ENCODE measurements around the gene SULT1E1.

SULT1E1 gene, protein sequence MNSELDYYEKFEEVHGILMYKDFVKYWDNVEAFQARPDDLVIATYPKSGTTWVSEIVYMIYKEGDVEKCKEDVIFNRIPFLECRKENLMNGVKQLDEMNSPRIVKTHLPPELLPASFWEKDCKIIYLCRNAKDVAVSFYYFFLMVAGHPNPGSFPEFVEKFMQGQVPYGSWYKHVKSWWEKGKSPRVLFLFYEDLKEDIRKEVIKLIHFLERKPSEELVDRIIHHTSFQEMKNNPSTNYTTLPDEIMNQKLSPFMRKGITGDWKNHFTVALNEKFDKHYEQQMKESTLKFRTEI

DNA sequence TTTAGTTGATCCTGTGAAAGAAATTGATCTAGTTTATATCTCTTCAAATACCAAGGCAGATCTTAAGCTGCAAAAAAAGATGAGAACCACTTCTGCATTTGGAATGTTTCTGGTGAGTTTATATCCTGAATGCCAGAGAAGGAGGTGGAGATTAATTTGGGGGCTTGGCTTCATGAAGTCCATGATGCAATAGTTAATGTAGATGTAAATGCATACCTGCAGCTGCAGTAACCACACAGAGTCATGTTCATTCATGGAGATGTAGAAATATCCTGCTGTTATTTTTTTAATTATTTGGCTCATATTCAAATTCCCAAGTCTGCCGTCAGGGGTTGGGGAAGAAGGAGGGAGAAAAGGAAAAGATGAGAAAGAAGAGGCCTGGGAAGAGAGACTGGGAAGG lies at the start of gene SULT1E1:
Gene SULT1E1 (minus strand): TSS at position 94 of the 400 bp plus-strand sequence. CDS start 2,501 bp downstream, outside the sequence.
- DNase-seq, result no peak

DNA sequence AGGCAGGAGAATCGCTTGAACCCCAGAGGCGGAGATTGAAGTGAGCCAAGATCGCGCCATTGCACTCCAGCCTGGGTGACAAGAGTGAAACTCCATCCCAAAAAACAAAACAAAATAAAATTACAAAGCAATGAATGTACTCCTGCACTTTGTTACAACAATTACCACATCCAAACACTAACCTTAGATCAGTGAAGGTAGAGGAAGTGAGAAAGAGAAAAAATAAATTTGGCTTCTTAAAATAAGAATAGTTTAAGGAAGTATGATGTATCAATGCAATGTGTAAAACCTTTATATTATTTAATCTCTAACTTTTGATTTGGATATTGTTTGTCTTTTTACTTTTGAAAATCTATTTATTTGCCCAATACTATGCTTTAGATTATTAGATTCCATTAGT lies 49.2 kb upstream of the SULT1E1 start:
- no peak for DNase-seq

DNA sequence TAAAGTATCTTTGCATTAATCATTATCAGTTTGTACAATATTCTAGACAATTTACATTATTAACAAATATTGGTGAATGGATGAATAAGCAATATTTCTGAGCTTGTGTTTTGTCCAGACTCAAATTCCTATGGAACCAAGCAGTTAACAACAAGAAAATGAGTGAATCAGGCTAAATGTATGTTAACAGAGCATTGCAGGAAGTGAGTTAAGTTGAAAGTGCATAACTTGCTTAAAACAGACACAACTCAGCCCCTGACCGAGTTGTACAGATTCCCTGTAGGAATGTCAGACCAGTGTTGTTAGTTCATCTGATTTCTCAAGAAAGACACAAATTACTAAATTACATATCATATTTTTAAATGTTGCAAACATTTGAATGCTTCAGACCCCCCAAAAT lies 47.2 kb upstream of the SULT1E1 start:
- no peak for DNase-seq

DNA sequence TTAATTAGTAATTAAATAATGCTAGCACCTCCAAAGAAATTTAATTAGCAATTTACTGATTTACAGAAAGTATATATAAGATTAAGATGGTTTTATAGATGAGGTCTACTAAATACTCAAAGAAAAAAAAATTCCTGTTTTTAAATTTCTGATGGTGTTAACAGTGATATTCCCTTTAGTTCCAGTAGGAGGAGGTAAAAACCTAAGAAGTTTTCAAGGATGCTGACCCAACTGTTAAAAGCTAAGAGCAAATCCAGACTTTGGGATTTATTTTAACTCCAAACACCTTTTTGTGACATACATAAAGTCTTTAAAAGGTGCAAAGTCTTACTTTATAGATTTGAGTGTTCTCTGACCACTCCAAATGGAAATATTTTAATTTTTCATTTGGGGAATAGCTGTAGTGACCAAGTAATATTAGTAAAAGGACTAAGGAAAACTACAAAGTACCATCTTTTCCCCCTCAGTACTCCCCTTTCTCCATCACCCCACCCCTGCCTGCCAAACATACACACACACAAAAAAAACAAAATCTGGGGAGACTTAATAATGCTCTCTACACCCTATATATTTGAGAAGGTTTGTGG lies 36.7 kb upstream of the SULT1E1 start:
- DNase-seq, result peak; percentile 5

DNA sequence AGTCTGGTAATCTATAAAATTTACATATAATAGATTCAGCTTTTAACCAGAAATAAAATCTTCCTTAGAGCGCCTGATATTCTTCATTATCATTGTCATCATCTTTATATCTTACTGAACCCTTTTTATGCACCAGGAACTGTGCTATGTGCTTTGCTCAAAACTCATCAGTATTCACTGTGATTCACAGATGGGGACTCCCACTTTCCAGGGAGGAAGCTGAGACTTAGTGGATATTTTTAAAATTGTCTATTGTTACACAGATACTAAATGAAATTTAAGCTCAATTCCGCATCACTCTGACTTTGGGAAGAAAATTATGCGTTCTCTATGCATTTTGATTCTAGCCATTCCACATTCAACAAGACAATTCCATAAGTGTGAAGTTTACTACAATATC lies 34.8 kb upstream of the SULT1E1 start:
- no peak for DNase-seq

DNA sequence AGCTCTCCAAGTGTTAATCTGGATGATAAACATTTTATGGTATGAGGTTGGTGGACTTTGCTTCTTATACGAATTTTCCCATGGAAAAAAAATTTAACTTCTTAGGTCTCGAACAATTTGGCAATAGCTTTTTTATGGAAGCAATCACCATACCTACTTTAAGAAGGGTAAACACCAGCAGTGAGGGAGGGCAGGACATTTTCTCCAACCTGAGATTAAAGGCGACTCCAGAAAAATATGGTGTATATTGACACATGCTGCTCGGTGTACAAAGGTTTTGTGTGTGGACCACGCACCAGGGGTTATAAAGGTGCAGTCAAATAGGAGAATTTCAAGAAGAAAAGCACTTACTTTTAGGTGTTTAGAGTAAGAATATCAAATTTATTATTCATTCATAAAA lies 34.2 kb upstream of the SULT1E1 start:
- DNase-seq, result no peak

DNA sequence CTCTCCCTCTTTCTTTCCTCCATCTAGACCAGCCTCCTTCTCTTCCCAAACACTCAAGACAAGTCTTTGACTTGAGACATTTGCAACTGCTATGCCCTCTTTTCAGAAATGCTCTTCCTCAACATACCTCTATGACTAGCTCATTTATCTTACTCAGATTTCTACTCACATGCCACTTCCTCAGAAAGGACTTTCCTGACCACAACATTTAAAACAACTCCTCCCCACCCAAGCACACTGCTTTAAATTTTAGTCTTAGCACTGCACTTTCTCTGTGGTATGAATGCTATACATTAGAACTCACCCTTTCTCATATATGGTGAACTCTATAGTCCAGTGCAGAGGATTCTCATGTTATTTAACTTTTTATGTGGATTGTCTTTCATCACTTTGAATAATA lies 28.4 kb upstream of the SULT1E1 start:
- DNase-seq, result no peak

DNA sequence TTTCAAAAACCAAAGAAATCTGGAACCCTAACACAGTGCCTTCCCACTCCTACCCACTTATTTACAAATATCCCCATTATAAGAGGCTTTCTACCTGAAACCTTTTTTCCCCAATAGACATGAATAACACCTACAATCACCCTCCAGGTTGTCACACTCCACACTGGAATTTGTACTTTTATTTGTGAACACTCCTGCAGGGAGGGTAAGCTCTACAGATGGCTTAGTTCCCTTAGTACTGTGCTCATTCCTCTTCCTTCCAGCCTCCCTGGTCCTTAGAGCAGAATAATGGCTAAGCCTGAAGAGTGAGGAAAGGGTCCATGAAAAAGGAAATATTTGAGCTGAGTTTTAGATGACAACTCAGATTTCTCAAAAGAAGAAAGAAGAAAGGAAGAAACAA lies 22.2 kb upstream of the SULT1E1 start:
- no peak for DNase-seq

DNA sequence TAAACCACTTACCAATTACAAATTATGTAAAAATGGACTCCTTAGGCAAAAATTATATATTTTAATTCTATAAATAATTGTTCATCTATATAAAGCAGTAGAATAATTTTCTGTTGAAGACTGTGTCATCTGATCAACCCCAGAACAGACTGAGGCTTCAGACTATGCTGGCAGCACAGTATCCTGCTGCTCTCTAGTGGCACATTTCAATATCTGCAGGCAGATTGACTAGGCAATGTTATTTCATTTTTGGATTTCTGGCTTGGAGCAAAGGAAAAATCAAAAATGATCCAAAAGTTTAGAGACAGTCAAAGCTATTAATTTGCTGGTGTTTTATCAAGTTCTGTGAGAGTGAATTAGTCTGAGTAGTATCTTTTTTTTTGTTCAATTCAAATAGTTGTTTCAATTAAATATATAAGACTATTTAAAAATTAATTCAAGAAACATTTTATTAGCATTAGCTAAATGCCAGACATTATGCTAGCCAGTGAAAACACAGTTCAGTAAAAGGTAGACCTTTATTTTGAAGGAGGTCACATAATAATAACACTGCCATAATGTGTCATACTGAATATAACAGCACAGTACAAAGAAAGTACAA lies 21.3 kb upstream of the SULT1E1 start:
- peak; percentile 12 for DNase-seq

DNA sequence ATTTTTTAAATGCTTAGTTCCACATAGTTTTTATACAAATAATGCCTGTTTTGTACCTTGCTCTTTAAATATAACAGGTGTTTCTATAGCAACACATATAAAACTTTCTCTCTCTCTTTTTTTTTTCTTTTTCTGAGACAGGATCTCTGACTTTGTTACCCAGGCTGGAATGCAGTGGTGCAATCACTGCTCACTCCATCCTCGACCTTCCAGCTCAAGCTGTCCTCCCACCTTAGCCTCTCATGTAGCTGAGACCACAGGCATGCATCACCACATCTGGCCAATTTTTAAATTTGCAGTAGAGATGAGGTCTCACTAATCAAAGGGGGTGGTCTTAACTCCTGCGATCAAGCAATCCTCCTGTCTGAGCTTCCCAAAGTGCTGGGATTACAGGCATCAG lies 18.3 kb upstream of the SULT1E1 start:
- DNase-seq, result no peak

DNA sequence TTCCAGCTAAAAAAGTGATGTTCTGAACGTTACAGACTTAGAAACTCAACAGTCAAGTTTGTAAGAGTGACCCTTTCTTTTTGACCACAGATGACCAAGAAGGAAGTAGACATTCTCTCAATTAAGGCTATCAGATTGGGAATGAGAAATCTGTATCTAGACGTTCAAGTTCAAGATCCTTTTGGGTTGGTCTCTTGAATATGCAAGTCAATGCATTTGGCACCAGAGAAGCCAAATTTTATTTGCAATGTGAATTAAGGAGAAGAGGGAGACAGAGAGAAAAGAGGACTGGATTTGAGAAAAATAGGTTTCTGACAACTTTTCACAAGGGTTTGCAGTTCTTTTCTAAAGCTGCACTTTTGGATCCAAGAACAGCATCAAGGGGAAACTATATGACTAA lies 17.5 kb upstream of the SULT1E1 start:
- no peak for DNase-seq

DNA sequence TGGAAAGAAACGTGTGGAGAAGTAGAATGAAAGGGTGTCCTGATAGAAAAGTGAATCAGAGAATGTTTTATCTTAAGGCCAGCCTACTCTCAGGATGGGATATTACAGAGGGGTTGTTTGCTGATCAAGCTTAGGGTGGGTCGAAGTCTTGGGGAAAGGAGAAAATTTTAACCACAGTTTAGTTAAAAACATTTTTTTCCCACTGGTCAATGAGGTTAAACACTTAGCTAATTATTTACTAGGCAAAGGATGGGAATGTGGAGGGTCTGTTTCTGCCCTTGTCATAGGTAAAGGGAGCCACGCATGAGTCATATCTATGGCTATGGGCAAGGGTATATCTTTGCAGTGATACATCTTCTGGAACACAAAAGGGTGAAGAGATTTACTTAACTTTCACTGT lies 16.1 kb upstream of the SULT1E1 start:
- no peak for DNase-seq

DNA sequence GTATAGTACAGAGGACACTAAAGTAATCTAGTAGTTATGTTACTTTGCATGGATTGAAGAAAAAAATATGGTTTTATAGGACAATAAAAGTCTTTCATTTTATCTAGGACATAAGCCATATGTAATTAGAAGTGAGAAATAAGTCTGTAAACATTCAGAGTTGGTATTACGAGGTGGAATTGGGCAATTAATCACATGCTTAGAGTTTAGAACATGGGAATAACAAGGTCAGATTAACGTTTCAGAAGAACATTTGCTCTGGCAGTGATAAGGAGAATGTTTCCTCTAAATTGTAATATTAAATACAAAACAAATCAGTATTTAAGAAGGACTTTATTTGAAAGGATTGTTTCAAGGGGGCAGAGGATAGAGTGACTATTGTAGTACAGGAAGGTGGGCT lies 15.6 kb upstream of the SULT1E1 start:
- DNase-seq, result no peak

DNA sequence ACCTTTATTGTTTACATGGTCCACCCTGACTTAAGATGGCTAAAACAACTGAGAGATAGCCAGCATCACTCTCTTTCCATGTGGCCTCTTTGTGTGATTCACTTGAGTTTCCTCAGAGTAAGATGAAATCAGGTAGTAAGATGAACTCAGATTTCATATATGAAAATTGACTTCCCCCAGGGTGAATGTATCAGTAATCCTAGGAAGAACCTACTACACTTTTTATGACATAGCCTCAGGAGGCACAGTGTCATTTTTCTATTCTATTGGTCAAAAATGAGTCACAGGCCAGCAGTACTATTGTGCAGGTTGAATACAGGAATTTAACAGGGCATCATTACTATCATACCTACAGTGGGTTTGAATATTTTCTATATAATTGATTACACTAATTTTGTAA lies 14.6 kb upstream of the SULT1E1 start:
- DNase-seq, result no peak

DNA sequence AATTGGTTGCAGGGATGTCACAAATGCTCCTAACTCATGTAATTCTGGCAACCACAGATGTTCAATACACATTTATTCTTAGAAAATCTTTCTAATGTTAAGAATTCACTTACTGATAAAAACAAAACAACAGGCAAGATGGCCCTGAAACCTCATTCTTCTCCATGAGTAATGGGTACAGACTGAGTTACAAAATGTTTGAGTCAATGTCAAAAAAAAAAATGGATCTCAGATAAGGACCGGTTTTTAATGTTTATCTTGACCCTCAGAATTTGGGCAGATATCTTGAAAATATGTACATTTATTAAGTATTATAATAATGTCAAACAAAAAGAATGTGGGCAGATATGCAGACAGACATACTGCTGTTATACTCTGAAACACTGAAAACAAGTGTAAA lies 1.8 kb upstream of the SULT1E1 start:
- DNase-seq, result no peak

DNA sequence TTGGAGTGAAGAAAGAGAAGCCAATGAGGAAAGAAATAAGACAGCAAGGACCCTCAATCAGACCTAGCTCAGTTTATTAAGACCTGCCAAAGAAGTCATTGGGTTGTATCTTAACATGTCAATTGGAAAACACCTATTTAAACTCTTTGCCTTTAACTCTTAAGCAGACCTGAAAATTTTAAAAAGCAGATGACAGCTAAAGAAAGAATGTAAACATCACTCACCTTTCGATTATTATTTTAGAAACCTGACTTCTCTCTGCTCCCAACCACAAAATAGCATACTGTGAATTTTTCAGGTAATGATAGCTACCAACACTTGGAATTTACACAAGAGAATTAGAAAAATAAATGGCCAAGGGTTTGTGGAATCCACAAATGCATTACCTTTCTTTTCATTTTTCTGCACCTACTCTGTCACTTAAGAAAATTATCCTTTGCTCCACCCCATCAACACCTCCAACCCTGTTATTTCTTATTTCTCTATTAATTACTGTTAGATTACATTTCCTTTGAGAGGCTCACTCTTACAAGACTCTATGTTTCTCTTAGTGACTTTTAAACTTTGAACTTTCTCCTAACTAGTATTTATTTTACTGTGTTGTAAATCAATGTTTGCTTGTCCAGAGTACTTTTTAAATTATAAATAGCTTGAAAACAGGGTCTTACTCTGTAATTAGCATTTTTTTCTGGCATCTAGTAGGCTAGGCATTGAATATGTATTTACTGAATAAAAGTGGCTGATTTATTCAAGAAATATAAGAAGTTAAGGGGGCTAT lies 765 bp upstream of the SULT1E1 start:
- no peak for DNase-seq

DNA sequence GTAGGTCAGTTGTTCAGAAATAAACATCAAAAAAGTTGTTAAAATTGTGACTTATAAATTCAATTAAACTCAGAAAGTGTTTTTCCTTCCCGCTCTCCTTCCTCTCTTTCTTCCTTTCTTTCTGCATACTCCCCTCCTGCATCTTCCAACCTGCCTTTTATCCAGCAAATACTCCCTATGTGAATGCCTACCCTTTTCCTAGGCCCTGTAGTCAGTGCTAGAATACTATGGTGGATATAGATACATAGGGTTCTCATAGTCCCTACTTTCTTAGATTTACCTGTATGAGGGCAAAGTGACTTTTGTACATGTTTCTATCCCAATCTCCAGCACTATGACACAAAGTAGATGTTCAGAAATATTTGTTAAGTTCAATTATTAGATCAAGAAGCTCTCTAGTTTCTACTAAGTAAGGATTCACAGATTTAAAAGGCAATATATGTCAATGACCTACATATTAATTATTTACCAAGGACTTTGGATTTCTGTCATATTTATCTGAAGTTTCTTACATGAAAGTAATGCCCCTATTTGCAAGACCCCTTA lies 732 bp downstream of the SULT1E1 start:
- DNase-seq, result no peak

DNA sequence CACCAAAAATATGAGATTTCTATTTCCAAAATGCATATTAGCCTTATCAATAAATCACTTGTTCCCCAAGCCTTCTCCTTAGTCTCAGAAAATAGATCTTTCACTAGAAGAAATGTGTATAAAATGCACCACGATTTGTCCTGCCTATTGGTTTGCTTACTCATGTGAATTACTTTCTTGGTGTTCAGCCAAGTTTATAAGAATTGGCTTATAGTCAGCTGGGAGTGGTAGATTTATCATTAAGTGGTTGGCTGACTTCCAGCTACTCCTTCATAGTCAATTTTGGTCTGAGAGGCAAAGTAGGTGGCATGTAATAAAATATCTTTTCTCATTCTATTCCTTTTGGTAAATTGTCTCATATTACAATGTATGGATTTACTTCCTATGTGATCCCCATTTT lies 1.3 kb downstream of the SULT1E1 start:
- DNase-seq, result no peak

DNA sequence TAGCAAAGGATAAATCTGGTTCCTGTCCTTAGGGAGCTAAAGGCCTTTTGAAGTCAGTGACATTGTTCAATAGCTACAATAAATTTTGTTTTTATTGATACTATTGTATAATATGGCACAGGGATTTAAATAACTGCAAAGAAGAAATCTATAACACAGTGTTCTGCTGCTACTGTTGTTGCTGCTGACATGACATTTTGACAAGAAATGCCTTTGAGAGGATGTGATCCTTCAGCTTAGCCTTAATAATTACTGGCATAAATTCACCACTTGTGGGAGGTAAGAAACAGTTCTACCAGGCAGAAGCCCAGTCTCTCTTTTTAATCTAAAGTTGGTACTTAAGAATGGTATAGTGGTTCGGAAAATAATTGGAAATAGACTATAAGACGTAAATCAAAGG lies 4.1 kb downstream of the SULT1E1 start:
- no peak for DNase-seq

DNA sequence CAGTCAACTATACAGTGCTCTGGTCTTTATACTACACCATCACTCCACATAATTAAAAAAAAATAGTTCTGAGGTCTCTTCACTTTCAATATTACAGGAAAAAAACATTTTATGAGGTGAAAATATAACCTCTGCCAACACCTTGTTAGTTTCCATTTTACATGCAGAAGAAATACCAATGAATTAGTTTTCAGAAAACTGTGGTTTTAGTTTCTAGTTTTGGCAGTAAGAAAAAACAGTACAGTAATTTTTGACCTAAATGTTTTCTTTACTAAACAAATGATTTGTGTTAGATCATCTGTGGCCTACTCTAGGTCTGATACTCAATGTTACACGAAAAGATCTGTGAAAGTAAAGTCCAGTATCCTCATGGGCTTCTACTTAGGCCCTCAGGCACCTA lies 10.0 kb downstream of the SULT1E1 start:
- DNase-seq, result no peak

DNA sequence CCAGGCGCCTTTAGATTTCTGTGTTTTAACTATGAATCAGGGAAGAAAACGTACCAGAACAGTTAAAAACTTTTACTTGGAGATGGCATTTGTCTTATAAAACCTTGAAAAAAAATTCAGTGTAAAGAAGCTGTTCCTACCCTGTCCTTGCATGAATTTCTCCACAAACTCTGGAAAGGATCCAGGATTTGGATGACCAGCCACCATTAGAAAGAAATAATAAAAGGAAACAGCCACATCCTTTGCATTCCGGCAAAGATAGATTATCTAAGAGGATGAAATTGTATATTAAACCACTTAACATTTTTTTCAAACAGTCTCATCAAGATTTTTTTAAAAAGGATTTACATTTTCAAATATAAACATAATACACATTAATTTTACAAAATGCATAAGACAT lies 10.6 kb downstream of the SULT1E1 start:
- no peak for DNase-seq

DNA sequence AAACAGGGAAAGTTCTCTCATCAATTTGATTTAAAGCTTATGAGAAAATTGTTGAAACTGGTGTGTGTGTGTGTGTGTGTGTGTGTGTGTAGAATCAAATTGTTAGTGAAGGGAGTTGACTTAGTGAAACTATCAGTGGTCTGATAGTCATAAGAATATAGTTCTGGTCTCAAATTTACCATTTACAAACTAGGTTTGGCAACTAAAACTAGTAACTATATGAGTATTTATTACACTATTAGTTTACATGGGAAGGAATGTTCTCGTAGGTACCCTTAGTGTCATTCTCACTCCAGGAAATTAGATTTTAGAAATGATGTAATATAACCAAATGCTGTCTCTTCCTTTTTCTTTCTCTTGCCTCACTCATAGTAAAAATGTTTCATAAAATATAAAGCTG lies 11.9 kb downstream of the SULT1E1 start:
- DNase-seq, result no peak

DNA sequence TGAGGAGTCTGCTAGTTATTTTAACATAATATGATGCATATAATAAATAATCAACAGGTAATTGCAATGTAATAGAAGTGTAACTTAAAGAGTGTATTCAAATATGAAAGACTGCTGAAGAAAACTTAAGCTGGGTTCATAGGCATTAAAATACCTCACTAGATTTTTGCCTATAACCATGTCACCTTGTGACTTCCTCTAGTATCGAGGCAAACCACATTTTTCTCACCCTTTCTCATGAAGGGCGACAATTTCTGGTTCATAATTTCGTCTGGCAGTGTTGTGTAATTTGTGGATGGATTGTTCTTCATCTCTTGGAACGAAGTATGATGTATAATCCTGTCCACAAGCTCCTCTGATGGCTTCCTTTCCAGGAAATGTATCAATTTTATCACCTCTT lies 16.0 kb downstream of the SULT1E1 start:
- DNase-seq, result no peak

DNA sequence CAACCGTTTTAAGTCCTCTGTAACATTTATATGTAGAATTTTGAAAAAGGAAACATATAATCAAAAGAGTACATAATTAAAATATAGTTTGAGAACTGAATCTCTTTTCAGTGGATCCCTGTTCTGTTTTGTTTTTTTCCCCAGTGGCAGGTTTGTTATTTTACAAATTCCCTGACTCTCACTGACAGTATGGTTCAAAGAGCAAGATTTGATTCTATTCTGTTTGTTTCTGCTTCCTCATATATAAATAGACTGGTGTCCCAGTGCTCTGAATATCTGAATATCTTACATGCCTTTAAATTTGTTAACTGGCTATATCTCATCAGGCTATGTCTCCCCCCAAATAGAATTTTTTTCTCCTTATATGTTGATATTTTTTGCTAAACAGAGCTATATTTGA lies 16.6 kb downstream of the SULT1E1 start:
- DNase-seq, result no peak
